ENCODE measurements around the gene SLC9A9.

GRCh38 chr3:143603774-143604173 is 244.5 kb downstream of the SLC9A9 start:
- TF ChIP-seq CTCF (optimal IDR thresholded peaks at IDR 0.05 in 1 of 3, IDR thresholded peaks at IDR 0.05 in 1 of 3, conservative IDR thresholded peaks at IDR 0.05 in 1 of 3; ENCODE audit: extremely low read depth in 1 of 3, insufficient read depth in 2 of 3, low read length in 3 of 3): no peak
- no peak for TF ChIP-seq EZH2 (IDR thresholded peaks at IDR 0.05; ENCODE audit: low read length)

Measured in keratinocyte (primary cell).